Retinal pigment epithelial cell (primary cell): ENCODE measurements around the gene EEF1G.
"Not testable (repeated sequence)": the region's sequence is repeated elsewhere in the genome, so short reads cannot be mapped to it uniquely, and the experiment has no call there.

ENCODE experiments used
- DNase-seq: peaks from one replicate; pipeline ENCODE4 v3.0.0-alpha.2; 2010; ENCODE audit warnings: low read depth
- H3K4me3 ChIP-seq: 2 replicates; pipeline ENCODE4 v1.5.1; 2011; ENCODE audit warnings: mild to moderate bottlenecking, low read length, control low read depth, moderate library complexity
- CTCF ChIP-seq: conservative IDR thresholded peaks from 2 replicates; pipeline ENCODE4 v1.5.1; 2011; ENCODE audit warnings: low read depth, low read length, control low read depth, inconsistent platforms

EEF1G gene

GRCh38 chr11:62595124-62595523 lies 21.4 kb upstream of the EEF1G start:
- no peak for TF ChIP-seq CTCF
- DNase-seq = no peak
- no peak overlapping the region for H3K4me3 ChIP-seq

GRCh38 chr11:62593434-62594044 lies 19.8 kb upstream of the EEF1G start:
- no peak for DNase-seq
- H3K4me3 ChIP-seq = no peak overlapping the region
- TF ChIP-seq CTCF = peak; percentile 72

GRCh38 chr11:62592989-62593421 lies 19.3 kb upstream of the EEF1G start:
- no peak overlapping the region for H3K4me3 ChIP-seq
- no peak for DNase-seq
- TF ChIP-seq CTCF = no peak

- no peak for TF ChIP-seq CTCF
- H3K4me3 ChIP-seq = peak overlapping the region; percentile 57
- DNase-seq = no peak
Observed at GRCh38 chr11:62592146-62592815, 18.6 kb upstream of the EEF1G start.

GRCh38 chr11:62591448-62592145 lies 17.9 kb upstream of the EEF1G start, which contains the start of gene TUT1:
Gene TUT1, minus strand, starts transcription at chr11:62591523. Its CDS starts 38 bp downstream, at chr11:62591485.
- H3K4me3 ChIP-seq = peak within 1 kb of the TSS; percentile 97
- TF ChIP-seq CTCF = no peak
- DNase-seq = peak; percentile 99

GRCh38 chr11:62588966-62589637 lies 15.4 kb upstream of the EEF1G start:
- TF ChIP-seq CTCF = peak; percentile 52
- no peak overlapping the region for H3K4me3 ChIP-seq
- no peak for DNase-seq

- DNase-seq, H3K4me3 ChIP-seq: not testable (repeated sequence)
Observed at GRCh38 chr11:62585356-62585755, 11.7 kb upstream of the EEF1G start.

- H3K4me3 ChIP-seq, DNase-seq: not testable (repeated sequence)
Observed at GRCh38 chr11:62581735-62582134, 8.0 kb upstream of the EEF1G start.
